Kidney glomerular epithelial cell (primary cell): Measurements from ENCODE around the gene CEPT1.
A peak's percentile ranks its signal among the peaks of the same experiment; 100 is the strongest.
"Not testable (repeated sequence)": the region's sequence is repeated elsewhere in the genome, so short reads cannot be mapped to it uniquely, and the experiment has no call there.

Experiments used
- DNase-seq: peaks from one replicate; lab custom pipeline; 2025; lab: John Stamatoyannopoulos, UW

The CEPT1 gene

GRCh38 chr1:111209622-111210021 lies 69.6 kb downstream of the CEPT1 start:
- no peak for DNase-seq

DNA sequence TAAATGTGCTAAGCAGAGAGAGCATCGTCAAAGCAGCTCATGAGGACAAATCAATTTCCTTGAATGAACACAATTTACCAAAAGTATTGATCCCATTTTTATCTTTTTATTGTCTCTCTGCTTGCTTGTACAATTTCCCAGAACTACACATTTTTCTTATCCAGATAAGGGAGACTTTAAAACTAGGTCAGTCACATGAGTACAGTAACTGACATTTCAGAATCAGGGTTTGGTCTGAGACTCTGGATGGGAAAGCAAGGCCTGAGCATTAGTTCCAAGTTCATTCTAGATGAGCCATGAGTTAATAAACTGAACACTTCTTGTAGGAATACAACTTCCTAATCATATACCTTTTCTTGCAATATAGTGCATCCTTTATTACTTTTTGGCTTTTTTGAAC lies 71.9 kb downstream of the CEPT1 start:
- DNase-seq: no peak

DNA sequence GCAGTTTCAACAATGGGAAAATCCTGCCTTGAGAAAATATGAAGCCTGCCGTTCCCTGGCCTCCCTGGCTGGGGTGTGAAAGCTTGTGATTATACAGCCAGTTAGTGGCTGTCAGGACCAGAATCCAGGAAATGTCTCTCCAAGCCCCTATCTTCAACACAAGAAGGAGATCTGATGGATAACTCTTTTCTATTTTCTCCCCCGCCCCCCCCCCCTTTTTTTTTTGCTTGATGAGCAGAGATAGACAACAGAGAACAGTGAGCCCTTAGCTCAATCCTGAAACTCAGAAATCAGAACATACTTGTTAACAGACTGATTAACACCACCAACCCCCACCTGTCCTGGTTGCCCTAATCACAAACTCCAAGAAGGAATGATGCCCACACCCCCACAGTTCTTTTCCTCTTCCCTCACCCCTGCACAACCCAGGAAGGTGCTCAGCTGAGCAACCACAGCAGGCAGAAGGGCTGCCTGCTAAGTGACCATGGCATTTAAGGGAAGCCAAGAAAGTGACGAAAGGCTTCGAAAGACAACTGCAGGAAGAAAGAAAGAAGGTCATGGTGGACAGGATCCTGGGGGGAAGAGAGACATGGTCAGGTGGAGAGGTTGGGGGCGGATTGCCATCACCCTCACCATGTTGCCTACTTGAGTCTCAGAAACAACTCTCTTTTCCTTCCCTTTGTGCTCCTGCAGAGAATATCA lies 72.8 kb downstream of the CEPT1 start:
- no peak for DNase-seq

- no peak for DNase-seq
Measured at GRCh38 chr1:111213412-111213811, 73.4 kb downstream of the CEPT1 start.

DNA sequence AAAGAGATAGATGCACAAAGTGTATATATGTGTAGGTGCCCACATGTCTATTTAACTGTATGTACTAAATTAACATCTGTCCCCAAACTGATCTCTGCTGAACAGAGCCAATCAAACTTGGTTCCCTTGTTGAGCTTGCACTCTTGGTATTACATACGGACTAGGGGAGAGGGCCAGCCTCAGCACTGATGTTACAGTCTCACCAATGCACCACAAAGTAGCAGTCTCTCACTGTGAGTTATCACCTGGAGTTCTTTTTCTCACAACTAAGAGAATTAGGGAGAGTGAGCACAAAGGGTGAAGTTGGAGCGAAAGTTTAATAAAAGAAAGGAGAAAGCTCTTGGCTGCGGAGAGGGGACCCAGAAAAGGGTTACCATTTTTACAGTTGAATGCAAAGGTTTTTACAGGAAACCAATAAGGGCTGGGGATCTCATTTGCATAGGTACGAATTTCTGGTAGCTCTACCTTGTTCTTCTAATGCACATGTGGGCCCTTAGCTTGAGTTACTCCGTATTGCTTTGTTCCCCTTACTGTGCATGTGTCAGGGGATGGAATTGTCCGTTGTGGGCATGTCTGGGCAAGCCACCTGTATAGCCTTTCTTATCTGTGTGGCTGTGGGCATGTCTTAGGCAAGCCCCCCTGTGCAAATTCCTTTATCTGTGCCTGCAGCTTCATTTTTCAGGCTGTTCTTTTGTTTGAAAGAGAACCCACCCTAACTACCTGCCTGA lies 74.2 kb downstream of the CEPT1 start:
- DNase-seq: no peak

- no peak for DNase-seq
Measured at GRCh38 chr1:111214884-111215283, 74.9 kb downstream of the CEPT1 start.

- DNase-seq: not testable (repeated sequence)
Measured at GRCh38 chr1:111215285-111215684, 75.3 kb downstream of the CEPT1 start.

- no peak for DNase-seq
Measured at GRCh38 chr1:111216751-111217150, 76.7 kb downstream of the CEPT1 start.

GRCh38 chr1:111217183-111217910 lies 77.3 kb downstream of the CEPT1 start:
- no peak for DNase-seq

- DNase-seq: no peak
Measured at GRCh38 chr1:111218701-111219556, 78.9 kb downstream of the CEPT1 start.

GRCh38 chr1:111219557-111220286 lies 79.7 kb downstream of the CEPT1 start:
- DNase-seq: no peak

- no peak for DNase-seq
Measured at GRCh38 chr1:111220302-111220890, 80.4 kb downstream of the CEPT1 start.

DNA sequence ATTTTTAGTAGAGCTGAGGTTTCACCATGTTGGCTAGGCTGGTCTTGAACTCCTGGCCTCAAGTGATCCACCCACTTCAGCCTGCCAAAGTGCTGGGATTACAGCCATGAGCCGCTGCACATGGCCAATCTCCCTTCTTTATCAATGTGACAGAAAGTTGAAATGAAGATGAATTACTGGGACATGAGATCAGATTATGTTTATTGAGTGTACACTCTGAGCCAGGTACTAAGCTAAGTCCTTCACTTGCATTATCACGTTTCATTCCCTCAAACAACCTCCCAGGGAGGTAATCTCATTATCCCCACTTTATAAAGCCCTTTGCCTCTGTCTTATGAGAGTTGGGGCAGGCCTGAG lies 81.2 kb downstream of the CEPT1 start:
- DNase-seq: no peak

- DNase-seq: no peak
Measured at GRCh38 chr1:111221633-111222291, 81.7 kb downstream of the CEPT1 start.

- DNase-seq: peak; percentile 36
Measured at GRCh38 chr1:111222308-111223125, 82.5 kb downstream of the CEPT1 start.

DNA sequence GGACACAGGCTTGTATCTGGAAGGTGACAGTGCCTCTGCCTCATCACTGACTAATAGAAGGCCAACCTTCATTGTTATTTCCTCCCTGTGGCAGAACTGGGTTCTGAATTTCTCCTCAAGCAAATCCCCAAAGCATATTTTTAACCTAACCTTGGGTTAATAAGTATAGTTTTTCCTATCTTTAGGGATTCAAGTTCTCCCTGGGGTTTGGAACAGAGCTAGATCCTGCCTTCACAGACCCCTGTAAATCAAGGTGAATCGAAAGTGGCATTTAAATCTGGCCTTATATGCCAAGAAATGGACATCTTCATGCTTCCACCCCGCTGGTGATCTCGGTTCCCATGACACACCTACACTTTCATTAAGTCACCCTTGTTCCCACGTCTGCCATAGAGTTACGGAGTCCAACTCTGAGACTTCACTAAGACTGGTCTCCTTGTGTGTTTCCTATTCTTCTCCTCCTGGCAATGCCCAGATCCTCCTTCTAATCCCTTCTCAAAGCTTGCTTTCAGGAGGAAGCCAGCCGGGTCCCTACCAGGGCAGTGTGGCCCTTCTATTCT lies 83.2 kb downstream of the CEPT1 start:
- DNase-seq: no peak

GRCh38 chr1:111225091-111225490 lies 85.1 kb downstream of the CEPT1 start:
- no peak for DNase-seq

GRCh38 chr1:111225717-111226400 lies 85.8 kb downstream of the CEPT1 start:
- no peak for DNase-seq

- DNase-seq: no peak
Measured at GRCh38 chr1:111227434-111227833, 87.4 kb downstream of the CEPT1 start, which contains the start of gene CHI3L2. Gene CHI3L2 (plus strand): TSS chr1:111227713. CDS start chr1:111227730, 17 bp downstream.
